Measurements from ENCODE around the gene TRIM66.

DNA sequence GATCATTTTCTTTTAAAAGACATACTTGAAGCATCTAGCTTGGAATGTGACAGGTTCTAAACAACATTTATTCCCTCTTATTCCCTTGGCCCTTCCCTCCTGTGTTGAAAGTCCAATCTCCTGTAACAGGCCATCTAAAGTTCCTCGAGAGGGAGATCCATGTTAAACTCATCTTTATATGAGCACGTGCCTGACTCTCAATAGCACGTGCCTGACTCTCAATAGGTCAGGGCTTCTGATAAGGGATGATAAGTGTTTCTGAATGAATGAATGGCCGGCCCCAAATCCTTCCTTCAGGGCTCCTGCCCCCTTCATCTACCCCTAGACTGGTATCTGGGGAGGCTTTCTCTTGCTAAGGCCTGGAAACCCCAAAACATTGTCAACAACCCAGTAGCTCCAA, 27.3 kb upstream of the TRIM66 start:
- TF ChIP-seq, protein P1, sequence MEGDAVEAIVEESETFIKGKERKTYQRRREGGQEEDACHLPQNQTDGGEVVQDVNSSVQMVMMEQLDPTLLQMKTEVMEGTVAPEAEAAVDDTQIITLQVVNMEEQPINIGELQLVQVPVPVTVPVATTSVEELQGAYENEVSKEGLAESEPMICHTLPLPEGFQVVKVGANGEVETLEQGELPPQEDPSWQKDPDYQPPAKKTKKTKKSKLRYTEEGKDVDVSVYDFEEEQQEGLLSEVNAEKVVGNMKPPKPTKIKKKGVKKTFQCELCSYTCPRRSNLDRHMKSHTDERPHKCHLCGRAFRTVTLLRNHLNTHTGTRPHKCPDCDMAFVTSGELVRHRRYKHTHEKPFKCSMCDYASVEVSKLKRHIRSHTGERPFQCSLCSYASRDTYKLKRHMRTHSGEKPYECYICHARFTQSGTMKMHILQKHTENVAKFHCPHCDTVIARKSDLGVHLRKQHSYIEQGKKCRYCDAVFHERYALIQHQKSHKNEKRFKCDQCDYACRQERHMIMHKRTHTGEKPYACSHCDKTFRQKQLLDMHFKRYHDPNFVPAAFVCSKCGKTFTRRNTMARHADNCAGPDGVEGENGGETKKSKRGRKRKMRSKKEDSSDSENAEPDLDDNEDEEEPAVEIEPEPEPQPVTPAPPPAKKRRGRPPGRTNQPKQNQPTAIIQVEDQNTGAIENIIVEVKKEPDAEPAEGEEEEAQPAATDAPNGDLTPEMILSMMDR (IDR thresholded peaks at IDR 0.05; ENCODE audit: control extremely low read depth in 1 of 3, insufficient read depth in 1 of 3, low read depth in 1 of 3, low read length in 3 of 3), result no peak
- no peak for TF ChIP-seq EZH2 (IDR thresholded peaks at IDR 0.05; ENCODE audit: low read depth, low read length, severe bottlenecking)
